Renal pelvis (tissue), 4 donors: ENCODE measurements around the gene TFRC. TPM values are rescaled to one million over a fixed set of nuclear protein-coding genes. Genes with fewer than 3 reads are reported as not detected.
"Not testable (repeated sequence)": the region's sequence is repeated elsewhere in the genome, so short reads cannot be mapped to it uniquely, and the experiment has no call there.

Source experiments
- DNase-seq: peaks from one replicate; pipeline ENCODE4 v3.0.0-alpha.2; 2013
- polyA plus RNA-seq, 3 donors: library from polyadenylated mRNA; unstranded; fragments of 120-200 nt; gene quantifications; one replicate each; pipeline ENCODE4 v1.2.1, GENCODE V29; 2013; ENCODE audit not compliant: insufficient read length in 3 of 3

Gene TFRC
- polyA plus RNA-seq, 3 donors: 43.2 to 62.5 (median 46.1) TPM

GRCh38 chr3:196053487-196053886, 28.4 kb downstream of the TFRC start:
- DNase-seq: no peak

GRCh38 chr3:196051282-196052076, 30.4 kb downstream of the TFRC start:
- no peak for DNase-seq

- DNase-seq: peak; percentile 34
These were observed 31.3 kb downstream of the TFRC start for GRCh38 chr3:196050597-196050996.

- no peak for DNase-seq
These were observed 32.2 kb downstream of the TFRC start for GRCh38 chr3:196049653-196050052.

- no peak for DNase-seq
These were observed 32.8 kb downstream of the TFRC start for GRCh38 chr3:196048922-196049598.

GRCh38 chr3:196047391-196048030, 34.4 kb downstream of the TFRC start:
- DNase-seq: no peak

- no peak for DNase-seq
These were observed 37.4 kb downstream of the TFRC start for GRCh38 chr3:196044513-196044912.

GRCh38 chr3:196042673-196043072, 39.2 kb downstream of the TFRC start:
- no peak for DNase-seq

- no peak for DNase-seq
These were observed 42.5 kb downstream of the TFRC start for GRCh38 chr3:196039359-196039758.

GRCh38 chr3:196026059-196026458, 55.8 kb downstream of the TFRC start:
- not testable (repeated sequence) for DNase-seq

- no peak for DNase-seq
These were observed 56.9 kb downstream of the TFRC start for GRCh38 chr3:196024968-196025367.

- no peak for DNase-seq
These were observed 57.9 kb downstream of the TFRC start for GRCh38 chr3:196023947-196024346.

GRCh38 chr3:196022499-196022878, 59.4 kb downstream of the TFRC start:
- not testable (repeated sequence) for DNase-seq

- DNase-seq: no peak
These were observed 61.5 kb downstream of the TFRC start for GRCh38 chr3:196020373-196020772.

GRCh38 chr3:196019576-196019975, 62.3 kb downstream of the TFRC start:
- not testable (repeated sequence) for DNase-seq

- not testable (repeated sequence) for DNase-seq
These were observed 63.7 kb downstream of the TFRC start for GRCh38 chr3:196018159-196018558.

GRCh38 chr3:196016485-196016884, 65.4 kb downstream of the TFRC start:
- DNase-seq: peak; percentile 20

- DNase-seq: no peak
These were observed 65.8 kb downstream of the TFRC start for GRCh38 chr3:196016059-196016458.

- DNase-seq: no peak
These were observed 68.1 kb downstream of the TFRC start for GRCh38 chr3:196013587-196014487.

GRCh38 chr3:196012941-196013476, 68.9 kb downstream of the TFRC start:
- no peak for DNase-seq

- no peak for DNase-seq
These were observed 69.4 kb downstream of the TFRC start for GRCh38 chr3:196012481-196012880.

GRCh38 chr3:196009456-196009855, 72.4 kb downstream of the TFRC start:
- DNase-seq: no peak
